GM15510 (cell line): ENCODE results near the gene KLHL22.

ENCODE experiments used
- POLR2A ChIP-seq: IDR thresholded peaks from 3 replicates; pipeline ENCODE4 v1.6.1; 2011; ENCODE audit warnings: borderline replicate concordance; ENCODE audit not compliant: insufficient read length; ENCODE audit errors: extremely low read depth

KLHL22 gene

DNA sequence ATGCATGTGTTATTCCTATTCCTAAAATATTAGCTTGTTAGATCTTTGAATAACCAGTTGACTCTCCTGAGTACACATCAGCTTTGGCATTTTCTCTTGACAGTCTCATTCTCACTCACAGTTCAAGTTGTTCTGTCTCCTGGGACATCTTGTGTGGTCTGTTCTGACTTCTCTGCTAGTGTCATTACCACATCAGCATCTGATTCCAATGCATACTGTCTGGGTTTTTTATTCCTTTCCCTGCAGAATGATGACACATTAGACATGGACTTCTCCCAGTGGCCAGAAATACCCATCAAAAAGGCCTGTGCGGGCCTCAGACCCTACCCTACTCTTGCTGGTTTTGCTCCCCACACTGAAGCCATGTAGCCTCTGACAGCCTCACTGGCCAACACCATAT lies 99.0 kb downstream of the KLHL22 start:
- TF ChIP-seq POLR2A, result no peak

DNA sequence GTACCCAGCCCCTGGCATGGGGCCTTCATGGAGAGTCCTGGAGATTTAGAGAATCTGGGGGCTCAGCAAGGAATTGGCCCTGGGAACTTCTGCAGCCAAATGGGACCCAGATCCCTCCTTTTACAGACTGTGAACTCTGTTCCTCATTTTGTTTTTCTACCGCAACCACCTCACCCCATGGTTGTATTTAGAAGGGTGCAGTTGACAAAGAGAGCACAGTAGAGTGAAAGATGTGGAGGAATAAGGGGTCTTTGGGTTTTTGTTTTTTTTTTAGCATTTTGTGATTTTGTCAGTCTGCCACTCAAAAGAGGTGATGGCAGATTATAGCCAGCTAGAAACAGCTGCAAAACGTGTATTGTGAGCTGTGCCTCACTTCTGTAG lies 99.7 kb downstream of the KLHL22 start:
- no peak for TF ChIP-seq POLR2A

DNA sequence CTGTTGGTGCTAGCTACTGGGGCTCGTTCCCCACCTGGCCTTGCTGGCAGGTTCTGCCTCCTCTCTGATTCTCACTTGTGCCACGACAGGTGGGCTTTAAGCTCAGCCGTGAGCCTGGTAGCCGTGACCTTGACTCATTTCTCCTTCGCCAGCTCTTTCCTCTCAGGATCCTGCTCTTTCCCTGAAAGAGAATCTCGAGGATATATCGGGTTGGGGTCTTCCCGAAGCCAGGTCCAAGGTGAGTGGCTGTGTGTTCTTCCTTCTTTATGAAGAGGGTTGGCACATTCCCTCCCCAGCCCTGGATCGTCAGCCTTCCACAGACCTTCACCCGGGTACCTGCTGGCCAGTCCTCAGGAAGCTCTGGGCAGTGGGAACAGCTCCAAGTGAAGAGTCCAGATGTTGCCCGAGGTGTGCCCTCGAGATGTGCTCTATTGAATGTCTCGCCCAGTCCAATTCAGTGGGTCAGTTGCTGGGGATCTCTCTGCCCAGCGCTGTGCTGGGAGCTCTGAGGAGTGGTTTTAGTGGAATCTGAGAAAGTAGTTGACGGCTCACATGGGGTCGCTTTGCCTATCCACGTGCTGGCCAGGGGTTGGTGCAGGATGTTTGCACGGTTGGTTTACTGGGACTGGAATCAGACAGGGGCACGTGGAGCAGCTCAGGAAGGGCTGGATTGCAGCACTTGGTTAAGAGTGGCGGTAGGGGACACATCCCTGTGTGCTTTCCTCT lies 100.3 kb downstream of the KLHL22 start:
- no peak for TF ChIP-seq POLR2A

DNA sequence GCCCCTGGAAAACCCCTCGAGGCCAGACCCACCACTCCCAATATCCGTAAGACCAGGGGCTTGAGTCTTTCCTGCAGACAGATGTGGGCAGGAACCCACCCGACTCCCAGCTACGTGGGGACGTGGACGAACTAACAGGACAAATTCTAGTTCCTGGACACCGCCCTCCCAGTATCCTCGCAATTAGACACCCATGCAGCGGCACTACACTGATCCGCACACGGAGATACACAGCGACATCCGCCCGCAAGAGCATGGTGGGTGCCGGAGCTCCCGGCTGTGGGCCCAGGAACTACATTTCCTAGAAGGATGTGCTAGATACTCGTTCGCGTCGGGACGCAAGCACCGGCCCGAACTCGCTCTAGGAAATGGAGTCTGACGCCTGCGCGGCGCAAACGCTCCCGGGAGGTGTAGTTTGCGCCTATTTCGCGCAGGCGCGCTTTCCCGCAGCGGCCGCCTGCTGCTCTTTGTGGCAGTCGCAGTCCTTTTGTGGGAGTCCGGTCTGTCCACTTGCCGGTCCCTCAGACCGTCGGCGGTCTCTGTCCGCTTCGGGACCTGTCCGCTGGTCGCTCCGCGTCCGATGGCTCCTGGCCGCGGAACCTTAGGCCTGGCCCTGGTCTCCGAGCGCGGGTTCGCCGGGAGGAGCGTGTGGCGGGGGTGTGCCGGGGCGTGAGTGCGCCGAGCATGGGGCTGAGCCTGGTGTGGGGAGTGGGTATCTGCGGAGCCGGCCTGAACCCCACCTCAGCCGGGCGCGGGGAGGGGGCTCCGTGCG lies 101.7 kb downstream of the KLHL22 start, which contains the start of gene ZNF74:
ZNF74 (plus strand) TSS at position 447 of the 772 bp plus-strand sequence. CDS start 478 bp downstream, outside the sequence.
- peak; percentile 87 for TF ChIP-seq POLR2A

DNA sequence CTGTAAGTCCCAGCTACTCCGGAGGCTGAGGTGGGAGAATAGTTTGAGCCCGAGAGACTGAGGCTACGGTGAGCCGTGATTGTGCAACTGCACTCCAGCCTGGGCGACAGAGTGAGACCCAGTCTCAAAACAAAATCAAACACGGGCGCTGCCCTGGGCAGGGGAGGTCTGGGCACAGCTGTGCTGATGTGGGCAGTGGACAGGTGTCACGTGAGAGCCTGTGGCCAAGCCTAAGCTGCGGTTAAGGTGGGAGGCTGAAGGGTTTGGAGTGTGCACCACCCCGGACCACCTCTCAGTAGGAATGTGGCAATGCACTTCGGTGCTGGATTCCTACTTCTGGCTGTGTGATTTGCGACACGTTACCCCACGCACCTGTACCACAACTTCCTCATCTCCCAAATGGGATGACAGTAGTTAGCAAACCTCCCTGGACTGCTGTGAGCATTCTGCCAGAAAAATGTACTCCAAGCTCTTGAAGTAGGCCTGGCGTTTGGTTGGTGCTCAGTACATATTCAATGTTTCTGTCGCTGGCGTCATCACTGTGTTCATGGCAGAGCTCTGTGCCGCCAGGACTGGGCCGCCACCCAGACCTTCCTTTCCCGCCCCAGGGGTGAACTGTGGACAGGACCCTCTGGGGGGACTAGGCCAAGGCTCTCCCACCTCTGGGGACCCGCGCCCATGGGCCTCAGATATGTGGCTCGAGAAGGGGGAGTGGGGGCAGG lies 102.5 kb downstream of the KLHL22 start:
- TF ChIP-seq POLR2A, result no peak
